Astrocyte of the spinal cord (primary cell): ENCODE measurements around the gene TC2N.

ENCODE experiments used
- DNase-seq: peaks from one replicate; pipeline ENCODE4 v3.0.0; 2011; ENCODE audit warnings: low read depth, low spot score
- H3K4me3 ChIP-seq: 2 replicates; pipeline ENCODE4 v1.5.1; 2011; ENCODE audit warnings: low read depth, mild to moderate bottlenecking, low read length, moderate library complexity
- in situ Hi-C: cut with HindIII; loops from 2 replicates; pipeline ENCODE4 v1.10.0; 2017; ENCODE audit warnings: low sequenced_read_pairs
- TF ChIP-seq, protein P1 (sequence below): IDR thresholded peaks from 2 replicates; pipeline ENCODE4 v1.5.1; 2012; ENCODE audit warnings: low read depth, mild to moderate bottlenecking, low read length, inconsistent platforms

The TC2N gene

DNA sequence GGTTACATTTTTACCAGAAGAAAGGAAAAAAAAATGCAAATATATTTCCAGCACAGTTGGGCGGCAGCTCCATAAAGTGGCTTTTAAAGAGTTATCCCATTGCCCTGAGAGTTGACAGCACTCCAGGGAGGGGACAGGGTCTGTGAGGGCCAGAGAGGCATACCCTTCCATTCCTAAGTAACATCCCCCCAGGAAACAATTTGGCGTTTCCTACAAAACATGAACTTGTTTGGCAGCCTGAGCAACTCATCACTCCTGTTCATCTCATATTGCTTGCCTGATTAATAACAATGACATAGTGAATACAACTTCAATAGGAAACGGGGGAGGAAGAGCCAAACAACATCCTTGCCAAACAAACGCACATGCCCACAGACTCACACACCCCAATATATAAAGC, 23.3 kb downstream of the TC2N start:
- in situ Hi-C loops, result no loop called here
- DNase-seq, result no peak
- no peak overlapping the region for H3K4me3 ChIP-seq
- TF ChIP-seq, protein P1, sequence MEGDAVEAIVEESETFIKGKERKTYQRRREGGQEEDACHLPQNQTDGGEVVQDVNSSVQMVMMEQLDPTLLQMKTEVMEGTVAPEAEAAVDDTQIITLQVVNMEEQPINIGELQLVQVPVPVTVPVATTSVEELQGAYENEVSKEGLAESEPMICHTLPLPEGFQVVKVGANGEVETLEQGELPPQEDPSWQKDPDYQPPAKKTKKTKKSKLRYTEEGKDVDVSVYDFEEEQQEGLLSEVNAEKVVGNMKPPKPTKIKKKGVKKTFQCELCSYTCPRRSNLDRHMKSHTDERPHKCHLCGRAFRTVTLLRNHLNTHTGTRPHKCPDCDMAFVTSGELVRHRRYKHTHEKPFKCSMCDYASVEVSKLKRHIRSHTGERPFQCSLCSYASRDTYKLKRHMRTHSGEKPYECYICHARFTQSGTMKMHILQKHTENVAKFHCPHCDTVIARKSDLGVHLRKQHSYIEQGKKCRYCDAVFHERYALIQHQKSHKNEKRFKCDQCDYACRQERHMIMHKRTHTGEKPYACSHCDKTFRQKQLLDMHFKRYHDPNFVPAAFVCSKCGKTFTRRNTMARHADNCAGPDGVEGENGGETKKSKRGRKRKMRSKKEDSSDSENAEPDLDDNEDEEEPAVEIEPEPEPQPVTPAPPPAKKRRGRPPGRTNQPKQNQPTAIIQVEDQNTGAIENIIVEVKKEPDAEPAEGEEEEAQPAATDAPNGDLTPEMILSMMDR, result no peak

DNA sequence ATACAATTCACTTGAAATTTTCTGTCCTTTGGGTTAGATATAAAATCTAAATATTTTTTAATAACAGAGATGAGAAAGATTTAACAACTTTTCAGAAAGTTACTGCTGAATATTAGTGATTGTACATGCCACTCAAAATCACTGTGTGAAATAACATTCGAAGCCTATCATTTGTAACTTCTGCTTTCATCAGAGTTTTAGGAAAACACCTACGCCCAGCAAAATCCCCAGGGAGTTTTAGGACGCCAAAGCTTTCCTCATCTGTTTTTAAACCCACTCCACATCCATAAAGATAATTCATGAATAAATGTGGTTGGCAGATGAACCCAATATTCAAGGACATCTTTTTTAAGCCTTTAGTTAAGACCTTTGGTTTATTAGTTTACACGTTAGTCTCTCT, 23.9 kb downstream of the TC2N start:
- DNase-seq, result no peak
- in situ Hi-C loops, result no loop called here
- TF ChIP-seq, protein P1, result no peak
- no peak overlapping the region for H3K4me3 ChIP-seq

DNA sequence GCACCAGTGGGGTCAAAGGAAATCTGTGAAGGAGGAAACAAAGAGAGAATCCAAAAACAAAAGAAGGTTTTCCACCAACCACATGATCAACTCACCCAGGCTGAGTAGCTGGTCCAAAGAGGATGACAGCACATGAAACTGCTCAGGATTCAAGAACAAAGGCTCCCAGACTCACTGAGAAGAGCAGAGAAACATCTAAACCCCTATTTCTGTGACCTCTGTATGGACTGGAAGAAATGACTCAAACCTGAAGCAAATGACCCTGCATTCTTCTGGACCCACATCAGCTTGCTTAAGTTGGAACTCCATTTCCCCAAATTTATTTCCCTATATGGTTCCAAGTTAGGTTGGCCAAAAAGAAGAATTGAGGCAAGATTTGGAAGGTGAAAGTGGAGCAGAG, 26.3 kb downstream of the TC2N start:
- TF ChIP-seq, protein P1, result no peak
- H3K4me3 ChIP-seq, result no peak overlapping the region
- DNase-seq, result no peak
- in situ Hi-C loops, result no loop called here

DNA sequence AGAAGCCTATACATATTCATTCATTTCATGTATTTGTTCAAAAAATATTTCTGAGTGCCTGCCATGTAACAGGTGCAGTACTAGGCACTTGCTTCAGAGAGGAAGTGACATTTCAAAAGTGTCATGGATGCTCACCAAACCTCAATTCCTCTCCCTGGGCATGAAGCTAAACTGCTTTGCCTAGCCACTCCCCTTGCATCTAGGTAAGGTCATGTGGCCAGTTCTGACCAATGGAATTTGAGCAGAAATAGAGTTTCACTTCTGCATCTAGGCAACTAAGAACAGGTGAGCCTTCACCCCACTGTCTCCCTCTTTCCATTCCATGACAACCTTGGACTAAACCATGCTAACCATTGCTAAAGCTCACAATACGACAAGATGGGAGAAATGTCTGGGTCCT, 27.6 kb downstream of the TC2N start:
- DNase-seq, result no peak
- in situ Hi-C loops, result no loop called here
- TF ChIP-seq, protein P1, result no peak
- no peak overlapping the region for H3K4me3 ChIP-seq

DNA sequence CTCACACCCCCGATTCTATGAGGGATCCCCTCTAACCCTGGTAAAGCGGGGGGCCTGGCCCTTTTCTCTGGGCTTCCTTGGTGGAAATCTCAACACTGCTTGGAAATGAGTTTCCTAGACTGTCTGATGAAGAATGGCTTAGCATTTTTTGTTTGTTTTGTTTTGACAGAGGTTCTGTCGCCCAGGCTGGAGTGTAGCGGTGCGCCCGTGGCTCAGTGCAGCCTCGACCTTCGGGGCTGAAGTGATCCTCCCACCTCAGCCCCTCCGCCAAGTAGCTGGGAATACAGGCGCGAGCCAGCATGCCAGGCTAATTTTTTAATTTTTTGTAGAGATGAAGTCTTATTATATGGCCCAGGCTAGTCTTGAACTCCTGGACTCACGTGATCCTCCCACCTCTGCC, 30.3 kb downstream of the TC2N start:
- peak overlapping the region; percentile 36 for H3K4me3 ChIP-seq
- in situ Hi-C loops, result no loop called here
- no peak for DNase-seq
- TF ChIP-seq, protein P1, result no peak

DNA sequence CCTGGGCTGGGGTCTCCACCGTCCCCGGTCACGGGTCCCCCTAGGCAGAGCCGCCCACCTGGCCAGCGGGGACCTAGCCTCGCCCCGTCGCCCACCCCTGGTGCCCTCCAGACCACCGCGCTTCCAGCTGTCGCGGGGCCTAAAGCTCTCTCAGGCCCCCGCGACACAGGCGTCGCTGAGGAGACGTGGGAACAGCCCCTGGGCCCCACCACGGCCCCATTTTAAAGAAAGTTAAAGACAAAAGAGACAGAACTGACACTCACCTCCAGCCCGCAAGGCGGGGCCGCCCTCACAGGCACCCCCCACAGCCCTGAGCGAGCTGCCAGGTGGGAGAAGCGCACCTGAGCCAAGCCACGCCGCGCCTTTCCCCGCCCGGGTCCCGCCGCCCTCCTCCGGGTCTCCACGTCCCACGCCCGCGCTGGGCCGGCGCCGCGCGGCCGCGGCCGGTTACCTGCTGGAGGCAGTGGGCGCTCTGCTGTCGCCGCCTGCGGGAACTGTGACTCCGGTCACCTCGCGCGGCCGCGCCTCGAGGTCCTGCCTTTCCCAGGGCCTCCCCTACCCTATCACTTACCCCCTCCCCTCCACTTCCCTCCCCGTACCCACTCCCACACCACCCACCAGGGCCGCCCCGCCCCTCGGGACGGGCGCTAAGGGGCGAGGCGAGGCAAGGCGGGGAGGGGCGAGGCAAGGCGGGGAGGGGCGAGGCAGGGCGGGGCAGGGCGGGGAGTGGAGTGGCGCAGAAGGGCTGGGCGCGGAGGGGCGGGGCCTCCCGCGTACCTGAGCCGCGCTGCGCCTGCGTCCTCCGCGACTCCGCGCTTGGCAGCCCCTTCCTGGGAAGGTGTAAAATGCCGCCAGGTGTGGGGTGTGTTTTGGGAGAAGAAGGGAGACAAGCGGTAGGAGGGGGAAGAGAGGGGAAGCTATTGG, 31.2 kb downstream of the TC2N start:
- no peak for DNase-seq
- TF ChIP-seq, protein P1, result no peak
- H3K4me3 ChIP-seq, result peak overlapping the region; percentile 36
- in situ Hi-C loops, result no loop called here
